BLaER1 treated with 17β-estradiol and CSF1 and Interleukin-3, amounts not matched to agents 10 nM and 100 nM (cell line): Measurements from ENCODE around the gene ARHGAP24.

Experiments
- H3K27ac ChIP-seq, 11 experiments: shearing (Covaris generic); formaldehyde crosslinking; 2 replicates each; pipeline ENCODE4 v1.8.1; 2022
- H3K27me3 ChIP-seq, 11 experiments: shearing (Covaris generic); formaldehyde crosslinking; 2 replicates each; pipeline ENCODE4 v1.8.1; 2022
- H3K36me3 ChIP-seq, 11 experiments: shearing (Covaris generic); formaldehyde crosslinking; 2 replicates each; pipeline ENCODE4 v1.8.1; 2022
- H3K4me1 ChIP-seq, 10 experiments: shearing (Covaris generic); formaldehyde crosslinking; 2 replicates each; pipeline ENCODE4 v1.8.1; 2022
- H3K4me2 ChIP-seq, 11 experiments: shearing (Covaris generic); formaldehyde crosslinking; 2 replicates each; pipeline ENCODE4 v1.8.1; 2022
- H3K4me3 ChIP-seq, 10 experiments: shearing (Covaris generic); formaldehyde crosslinking; 2 replicates each; pipeline ENCODE4 v1.8.1; 2022
- H3K9ac ChIP-seq, 11 experiments: shearing (Covaris generic); formaldehyde crosslinking; 2 replicates each; pipeline ENCODE4 v1.8.1; 2022
- H3K9me3 ChIP-seq, 11 experiments: shearing (Covaris generic); formaldehyde crosslinking; replicated peaks in 1 of 11; 2 replicates each; pipeline ENCODE4 v1.8.1; 2022
- H4K20me1 ChIP-seq, 11 experiments: shearing (Covaris generic); formaldehyde crosslinking; 2 replicates each; pipeline ENCODE4 v1.8.1; 2022
- Cebpa-rat ChIP-seq, 11 experiments: shearing (Covaris generic); IDR thresholded peaks; 2 replicates each; pipeline ENCODE4 v1.8.1; 2022

ARHGAP24 gene

DNA sequence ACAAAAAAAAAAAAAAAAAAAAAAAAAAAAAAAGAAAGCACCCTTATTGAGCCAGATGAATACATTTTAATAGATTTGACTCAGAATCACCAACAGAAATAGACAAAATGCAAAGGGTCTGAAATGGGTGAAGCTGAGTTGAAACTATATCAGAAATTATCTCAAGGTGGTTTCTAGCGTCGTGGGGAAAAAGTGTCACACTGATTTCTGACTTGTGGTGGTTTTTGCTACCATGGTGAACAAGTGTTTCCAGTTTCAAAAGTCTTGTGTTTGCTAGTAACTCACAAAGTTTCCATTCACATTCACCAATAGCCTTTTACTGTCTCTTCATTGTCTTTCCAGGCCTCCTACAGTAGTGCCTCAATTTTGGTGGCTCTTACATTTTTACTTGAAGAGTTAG, 135.5 kb downstream of the ARHGAP24 start:
- TF ChIP-seq Cebpa-rat (IDR thresholded peaks at IDR 0.05) = no peak
- no peaks in the 10 kb centered on the region for H3K27me3 ChIP-seq
- no peaks in the 10 kb centered on the region for H3K9me3 ChIP-seq
- H3K4me3 ChIP-seq = no peak overlapping the region
- no peak overlapping the region for H3K4me2 ChIP-seq
- H3K4me1 ChIP-seq = no peaks in the 10 kb centered on the region
- no peak overlapping the region for H3K27ac ChIP-seq
- no peak overlapping the region for H3K9ac ChIP-seq
- H4K20me1 ChIP-seq = no peaks in the 10 kb centered on the region
- no peaks in the 10 kb centered on the region for H3K36me3 ChIP-seq

DNA sequence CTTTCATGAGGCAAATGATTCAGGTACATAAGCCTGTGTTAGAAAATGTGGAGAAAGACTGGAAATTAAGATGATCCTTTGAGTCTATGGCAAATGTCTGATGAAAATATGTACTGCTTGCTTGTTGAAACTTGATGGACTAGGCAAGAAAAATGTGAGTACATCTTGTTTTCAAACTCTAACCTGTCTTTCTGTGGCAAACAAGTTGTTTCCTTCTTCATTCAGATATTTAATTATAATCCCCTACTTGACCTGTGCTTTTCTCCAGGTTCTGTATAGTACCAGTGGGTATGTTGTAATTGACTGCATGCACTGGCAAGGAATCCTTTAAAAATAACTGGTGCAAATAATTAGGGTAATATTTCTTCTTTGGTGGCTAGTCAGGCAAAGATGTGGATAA, 136.7 kb downstream of the ARHGAP24 start:
- Histone ChIP-seq H3K36me3 (no peaks in the 10 kb centered on the region), H4K20me1 (no peaks in the 10 kb centered on the region), H3K4me3 (no peak overlapping the region), H3K27ac (no peak overlapping the region), H3K9ac (no peak overlapping the region), H3K27me3 (no peaks in the 10 kb centered on the region), H3K9me3 (no peaks in the 10 kb centered on the region), H3K4me1 (no peaks in the 10 kb centered on the region), H3K4me2 (no peak overlapping the region)
- TF ChIP-seq Cebpa-rat (IDR thresholded peaks at IDR 0.05) = no peak

DNA sequence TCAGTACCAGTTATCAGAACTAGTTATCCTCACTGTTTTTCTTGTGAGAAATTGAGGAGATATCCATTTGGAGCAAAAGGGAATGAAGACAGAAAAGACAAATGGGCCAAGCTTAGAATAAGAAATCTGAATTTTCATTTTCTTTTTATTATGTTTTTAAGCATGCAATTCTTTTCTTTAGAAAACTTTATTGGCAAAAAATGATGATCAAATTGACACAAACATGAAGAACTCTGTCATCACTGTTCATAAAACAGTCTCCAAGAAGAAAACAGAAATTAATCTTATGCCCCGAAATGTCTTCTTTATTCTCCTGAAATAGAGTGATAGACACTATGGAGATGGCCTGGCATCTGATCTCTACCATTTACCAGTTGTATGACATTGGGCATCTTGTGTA, 139.0 kb downstream of the ARHGAP24 start:
- H3K4me3 ChIP-seq = no peak overlapping the region
- no peaks in the 10 kb centered on the region for H4K20me1 ChIP-seq
- no peak overlapping the region for H3K4me2 ChIP-seq
- H3K27me3 ChIP-seq = no peaks in the 10 kb centered on the region
- no peak overlapping the region for H3K9ac ChIP-seq
- TF ChIP-seq Cebpa-rat (IDR thresholded peaks at IDR 0.05) = no peak
- H3K9me3 ChIP-seq = no peaks in the 10 kb centered on the region
- no peak overlapping the region for H3K27ac ChIP-seq
- peaks cover 0 to 7% (median 0%) of the 10 kb centered on the region in 10 experiments; a peak in 2 of 20 replicates for H3K4me1 ChIP-seq
- H3K36me3 ChIP-seq = no peaks in the 10 kb centered on the region

DNA sequence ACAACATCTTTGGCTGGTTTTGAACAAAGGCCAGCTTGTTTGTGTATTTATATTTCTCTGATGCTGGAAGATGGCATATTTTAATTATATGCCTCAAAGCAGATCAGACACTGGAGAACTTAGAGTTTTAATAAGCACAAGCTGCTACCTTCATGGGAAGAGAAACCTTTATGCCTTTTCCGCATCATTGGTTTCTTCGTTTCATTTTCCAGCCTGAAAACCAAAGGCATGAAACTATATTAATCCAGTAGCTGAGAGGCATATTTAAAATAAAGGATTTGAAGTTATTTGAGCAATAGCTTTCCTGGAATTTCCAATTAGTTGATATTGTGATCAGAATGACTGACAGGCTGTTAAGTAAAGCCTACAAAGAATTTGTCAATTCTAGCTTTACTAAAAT, 141.0 kb downstream of the ARHGAP24 start:
- Histone ChIP-seq H3K9me3 (no peaks in the 10 kb centered on the region), H3K36me3 (no peaks in the 10 kb centered on the region), H3K27ac (no peak overlapping the region), H3K27me3 (no peaks in the 10 kb centered on the region), H3K4me2 (no peak overlapping the region), H4K20me1 (no peaks in the 10 kb centered on the region), H3K4me3 (no peak overlapping the region), H3K9ac (no peak overlapping the region), H3K4me1 (peaks cover 0 to 7% (median 0%) of the 10 kb centered on the region in 10 experiments; a peak in 2 of 20 replicates)
- TF ChIP-seq Cebpa-rat (IDR thresholded peaks at IDR 0.05) = no peak

DNA sequence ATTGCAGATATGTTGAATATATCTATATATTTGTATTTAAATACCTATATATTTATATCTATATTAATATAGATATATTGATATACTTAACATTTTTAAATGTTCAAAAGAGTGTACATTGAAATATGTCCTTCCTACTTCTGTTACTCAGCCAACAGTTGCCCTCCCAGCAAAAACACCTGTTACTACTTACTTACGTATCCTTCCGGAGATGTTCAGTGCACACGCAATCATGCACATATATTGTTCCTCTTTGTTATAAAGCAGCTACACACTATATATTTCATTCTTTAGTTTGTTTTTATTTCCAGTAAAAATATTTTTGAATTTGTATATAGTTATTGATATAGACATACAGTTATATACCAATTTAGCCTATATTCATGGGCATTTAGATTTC, 142.3 kb downstream of the ARHGAP24 start:
- no peaks in the 10 kb centered on the region for H3K9me3 ChIP-seq
- no peak for TF ChIP-seq Cebpa-rat (IDR thresholded peaks at IDR 0.05)
- no peak overlapping the region for H3K4me3 ChIP-seq
- peaks cover 0 to 7% (median 0%) of the 10 kb centered on the region in 10 experiments; a peak in 2 of 20 replicates for H3K4me1 ChIP-seq
- H3K27ac ChIP-seq = no peak overlapping the region
- H4K20me1 ChIP-seq = no peaks in the 10 kb centered on the region
- no peaks in the 10 kb centered on the region for H3K27me3 ChIP-seq
- H3K9ac ChIP-seq = no peak overlapping the region
- H3K36me3 ChIP-seq = no peaks in the 10 kb centered on the region
- H3K4me2 ChIP-seq = no peak overlapping the region

DNA sequence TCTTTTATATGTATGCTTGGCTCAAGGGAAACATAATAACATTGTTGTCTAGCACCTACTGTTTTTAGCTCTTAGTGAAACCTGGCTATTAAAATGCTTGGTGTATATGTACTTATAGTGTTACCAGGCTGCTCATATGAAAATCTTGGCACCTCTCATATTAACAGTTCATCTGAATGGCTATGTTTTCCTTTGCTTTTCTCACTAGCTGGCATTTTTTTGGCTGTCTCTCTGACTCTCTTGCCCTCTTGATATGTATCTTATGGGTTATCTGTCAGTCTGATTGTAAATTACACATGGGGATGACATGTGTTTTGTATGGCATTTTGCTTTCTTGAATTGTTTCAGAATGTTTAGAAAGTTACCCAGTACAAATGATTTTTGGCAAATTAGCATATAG, 158.0 kb downstream of the ARHGAP24 start:
- H4K20me1 ChIP-seq = no peaks in the 10 kb centered on the region
- no peak for TF ChIP-seq Cebpa-rat (IDR thresholded peaks at IDR 0.05)
- H3K9ac ChIP-seq = no peak overlapping the region
- no peak overlapping the region for H3K4me2 ChIP-seq
- no peaks in the 10 kb centered on the region for H3K36me3 ChIP-seq
- H3K4me1 ChIP-seq = no peaks in the 10 kb centered on the region
- H3K27me3 ChIP-seq = no peaks in the 10 kb centered on the region
- H3K4me3 ChIP-seq = no peak overlapping the region
- peaks cover 0 to 5% (median 0%) of the 10 kb centered on the region in 11 experiments; a peak in 4 of 22 replicates for H3K9me3 ChIP-seq
- H3K27ac ChIP-seq = no peak overlapping the region

DNA sequence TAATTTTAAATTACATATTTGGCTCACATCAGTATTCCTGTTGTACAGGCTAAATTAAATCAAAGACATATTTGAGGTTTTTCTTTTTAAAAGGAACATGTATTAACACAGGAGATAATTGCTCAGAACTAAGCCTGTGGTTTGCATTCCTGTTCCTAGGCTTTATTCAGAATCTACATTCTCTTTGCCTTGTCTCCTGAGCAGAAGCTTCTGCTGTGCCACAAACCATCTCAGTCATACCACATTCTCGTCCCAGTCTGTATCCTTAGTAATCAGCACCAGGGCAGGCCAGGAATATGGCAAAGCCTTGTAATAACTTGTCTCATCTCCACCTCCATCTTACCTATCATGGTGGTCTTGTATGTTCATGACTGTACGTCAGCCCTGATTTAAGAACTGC, 162.8 kb downstream of the ARHGAP24 start:
- Histone ChIP-seq H3K9me3 (no peaks in the 10 kb centered on the region), H3K4me3 (no peak overlapping the region), H4K20me1 (no peaks in the 10 kb centered on the region), H3K4me2 (no peak overlapping the region), H3K9ac (no peak overlapping the region), H3K4me1 (no peaks in the 10 kb centered on the region), H3K36me3 (no peaks in the 10 kb centered on the region), H3K27me3 (no peaks in the 10 kb centered on the region), H3K27ac (no peak overlapping the region)
- no peak for TF ChIP-seq Cebpa-rat (IDR thresholded peaks at IDR 0.05)

DNA sequence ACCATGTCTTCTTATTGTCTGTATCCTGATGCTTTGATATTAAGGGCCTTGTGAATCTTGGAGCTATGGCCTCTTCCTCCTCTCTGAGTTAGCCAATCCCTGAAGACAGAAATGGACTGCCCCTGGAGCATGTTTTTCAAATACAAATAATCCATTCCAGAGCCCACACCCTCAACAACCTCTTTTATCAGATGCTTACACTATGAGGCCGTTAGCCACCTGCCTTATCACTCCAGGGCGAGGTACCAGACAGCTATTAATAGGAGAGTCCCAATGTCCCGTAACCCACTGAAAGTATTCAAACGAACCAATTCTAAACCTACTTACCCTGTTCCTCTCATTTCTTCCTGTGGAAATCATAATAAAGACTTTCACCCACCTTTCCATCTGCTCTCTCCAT, 165.0 kb downstream of the ARHGAP24 start:
- H3K9me3 ChIP-seq = no peaks in the 10 kb centered on the region
- H3K27ac ChIP-seq = no peak overlapping the region
- no peak overlapping the region for H3K4me3 ChIP-seq
- no peak overlapping the region for H3K9ac ChIP-seq
- TF ChIP-seq Cebpa-rat (IDR thresholded peaks at IDR 0.05) = no peak
- no peaks in the 10 kb centered on the region for H3K36me3 ChIP-seq
- H3K27me3 ChIP-seq = no peaks in the 10 kb centered on the region
- H3K4me2 ChIP-seq = no peak overlapping the region
- H4K20me1 ChIP-seq = no peaks in the 10 kb centered on the region
- H3K4me1 ChIP-seq = no peaks in the 10 kb centered on the region

DNA sequence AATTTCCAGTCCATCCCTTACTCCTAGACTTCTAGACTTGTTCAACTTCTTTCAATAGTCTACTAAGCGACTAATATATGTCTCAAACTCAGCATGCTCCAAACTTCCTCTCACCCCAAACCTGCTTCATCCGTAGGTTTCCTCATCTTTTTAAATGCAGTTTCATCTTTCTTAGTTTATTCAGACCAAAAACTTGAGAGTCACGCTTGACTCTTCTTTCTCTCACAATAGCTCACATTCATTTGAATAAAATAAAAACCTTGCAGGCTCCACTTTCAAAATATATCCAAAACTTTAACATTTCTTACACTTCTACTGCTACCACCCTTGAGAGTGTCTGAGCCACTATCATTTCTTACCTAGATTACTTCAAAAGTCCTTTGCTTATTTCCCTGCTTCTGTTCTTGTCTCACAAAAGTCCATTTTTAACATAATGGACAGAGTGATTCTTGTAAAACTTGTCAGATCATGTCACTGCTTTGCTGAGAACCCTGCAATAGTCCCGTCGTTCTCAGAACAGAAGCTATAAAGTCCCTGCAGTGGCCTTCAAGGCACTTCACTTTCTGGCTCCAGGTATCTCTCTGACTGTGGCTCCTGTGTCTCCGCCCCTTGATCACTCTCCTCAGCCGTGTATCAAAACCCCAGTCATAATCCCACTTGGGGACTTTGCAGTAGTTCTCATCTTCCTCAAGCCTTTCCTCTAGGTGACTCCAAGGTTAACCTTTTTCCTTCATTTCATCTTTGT, 167.6 kb downstream of the ARHGAP24 start:
- no peak overlapping the region for H3K4me2 ChIP-seq
- H3K4me1 ChIP-seq = no peaks in the 10 kb centered on the region
- no peaks in the 10 kb centered on the region for H3K27me3 ChIP-seq
- no peak overlapping the region for H3K4me3 ChIP-seq
- H3K36me3 ChIP-seq = no peaks in the 10 kb centered on the region
- H3K9ac ChIP-seq = no peak overlapping the region
- TF ChIP-seq Cebpa-rat (IDR thresholded peaks at IDR 0.05) = no peak
- no peaks in the 10 kb centered on the region for H3K9me3 ChIP-seq
- H4K20me1 ChIP-seq = no peaks in the 10 kb centered on the region
- no peak overlapping the region for H3K27ac ChIP-seq

DNA sequence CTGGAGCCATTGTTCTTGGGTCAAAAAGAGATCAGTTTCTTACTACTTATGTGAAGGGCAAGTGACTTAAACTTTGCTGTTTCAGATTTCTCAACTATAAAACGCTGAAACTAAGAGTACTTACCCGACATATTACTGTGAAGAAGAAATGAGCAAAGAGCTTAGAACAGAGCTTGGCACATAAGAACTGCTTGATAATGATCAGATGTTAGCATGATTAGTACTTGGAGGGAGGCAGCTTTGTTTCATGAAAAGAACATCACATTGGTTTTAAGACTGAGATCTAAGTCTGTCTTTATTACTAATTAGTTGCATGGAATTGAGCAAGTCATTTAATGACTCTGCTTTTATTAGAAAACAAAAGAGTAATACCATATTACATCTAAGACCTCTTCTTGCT, 169.1 kb downstream of the ARHGAP24 start:
- H3K27me3 ChIP-seq = no peaks in the 10 kb centered on the region
- no peak overlapping the region for H3K4me2 ChIP-seq
- no peak overlapping the region for H3K4me3 ChIP-seq
- no peaks in the 10 kb centered on the region for H3K9me3 ChIP-seq
- H4K20me1 ChIP-seq = no peaks in the 10 kb centered on the region
- no peaks in the 10 kb centered on the region for H3K4me1 ChIP-seq
- H3K27ac ChIP-seq = no peak overlapping the region
- H3K9ac ChIP-seq = no peak overlapping the region
- TF ChIP-seq Cebpa-rat (IDR thresholded peaks at IDR 0.05) = no peak
- no peaks in the 10 kb centered on the region for H3K36me3 ChIP-seq
